ENCODE measurements around the gene DISC1.

DNA sequence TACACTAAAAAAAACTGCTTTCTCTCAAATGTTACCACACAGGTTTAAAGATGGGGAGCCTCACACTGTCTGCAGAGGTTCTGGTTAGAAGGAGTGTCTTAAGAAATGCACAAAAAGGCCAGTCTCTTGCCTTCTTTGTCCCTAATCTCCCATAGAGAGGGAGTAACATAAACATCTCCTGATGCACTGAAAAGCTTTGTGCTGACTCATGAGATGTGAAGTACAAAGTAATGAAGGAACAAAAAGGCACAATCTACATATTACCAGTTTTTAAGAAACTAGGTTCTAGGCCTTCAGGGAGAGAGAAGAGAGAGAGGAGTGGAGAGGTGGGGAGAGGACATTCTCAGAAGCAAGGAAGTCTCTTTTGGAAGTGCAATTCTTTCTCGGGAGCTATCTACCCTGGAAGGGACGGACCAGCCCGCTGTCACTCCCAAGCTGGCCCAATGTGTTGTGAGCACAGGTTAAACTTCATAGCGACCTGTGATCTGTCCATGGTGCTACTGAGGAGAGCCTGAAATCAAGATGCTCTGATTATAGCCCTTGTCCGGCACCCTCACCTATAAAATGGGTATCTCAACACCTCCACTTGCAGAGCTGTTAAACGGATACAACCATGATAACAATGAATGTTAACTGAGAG is 458.1 kb downstream of the DISC1 start:
- TF ChIP-seq EZH2 (IDR thresholded peaks at IDR 0.05; ENCODE audit: borderline replicate concordance, low read length), result no peak
- TF ChIP-seq, protein P1, sequence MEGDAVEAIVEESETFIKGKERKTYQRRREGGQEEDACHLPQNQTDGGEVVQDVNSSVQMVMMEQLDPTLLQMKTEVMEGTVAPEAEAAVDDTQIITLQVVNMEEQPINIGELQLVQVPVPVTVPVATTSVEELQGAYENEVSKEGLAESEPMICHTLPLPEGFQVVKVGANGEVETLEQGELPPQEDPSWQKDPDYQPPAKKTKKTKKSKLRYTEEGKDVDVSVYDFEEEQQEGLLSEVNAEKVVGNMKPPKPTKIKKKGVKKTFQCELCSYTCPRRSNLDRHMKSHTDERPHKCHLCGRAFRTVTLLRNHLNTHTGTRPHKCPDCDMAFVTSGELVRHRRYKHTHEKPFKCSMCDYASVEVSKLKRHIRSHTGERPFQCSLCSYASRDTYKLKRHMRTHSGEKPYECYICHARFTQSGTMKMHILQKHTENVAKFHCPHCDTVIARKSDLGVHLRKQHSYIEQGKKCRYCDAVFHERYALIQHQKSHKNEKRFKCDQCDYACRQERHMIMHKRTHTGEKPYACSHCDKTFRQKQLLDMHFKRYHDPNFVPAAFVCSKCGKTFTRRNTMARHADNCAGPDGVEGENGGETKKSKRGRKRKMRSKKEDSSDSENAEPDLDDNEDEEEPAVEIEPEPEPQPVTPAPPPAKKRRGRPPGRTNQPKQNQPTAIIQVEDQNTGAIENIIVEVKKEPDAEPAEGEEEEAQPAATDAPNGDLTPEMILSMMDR (IDR thresholded peaks at IDR 0.05; ENCODE audit: low read length), result no peak

Measured in OCI-LY1 (cell line).